ENCODE data around the gene IRF2. TPM values are rescaled to one million over a fixed set of nuclear protein-coding genes. Genes with fewer than 3 reads are reported as not detected.

IRF2 gene
- total RNA-seq, 1 experiment from 2014 or later: 35.9 TPM

DNA sequence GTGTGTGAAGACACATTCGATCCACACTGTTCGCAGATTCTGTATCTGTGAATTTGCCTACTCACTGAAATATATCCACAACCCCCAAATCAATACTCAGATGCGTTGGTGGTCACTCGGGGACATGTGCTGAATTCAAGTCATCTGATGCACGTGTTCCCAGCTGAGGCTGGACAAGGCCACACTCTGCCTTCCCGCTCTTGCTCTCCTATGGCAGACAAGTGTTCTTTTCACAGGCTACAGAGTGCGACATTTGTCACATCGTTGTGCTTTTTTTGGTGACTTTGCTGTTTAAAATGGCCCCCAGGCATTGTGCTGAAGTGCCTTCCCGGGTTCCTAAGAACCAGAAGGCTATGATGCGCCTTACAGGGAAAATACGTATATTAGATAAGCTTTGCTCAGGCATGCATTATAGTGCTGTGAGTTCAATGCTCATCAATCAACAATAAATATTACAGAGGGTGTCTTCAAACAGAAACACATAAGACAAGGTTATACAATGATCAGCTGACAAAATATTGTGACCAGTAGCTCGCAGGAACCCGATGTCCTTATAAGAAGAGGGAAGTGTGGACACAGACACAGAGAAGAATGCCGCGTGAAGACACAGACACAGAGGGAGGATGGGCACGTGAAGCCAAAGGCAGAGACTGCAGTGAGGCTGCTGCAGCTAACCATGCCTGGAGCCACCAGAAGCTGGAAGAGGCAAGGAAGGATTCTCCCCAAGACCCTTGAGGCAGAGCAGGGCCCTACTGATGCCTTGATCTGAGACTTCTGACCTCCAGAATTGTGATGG is 42.0 kb downstream of the IRF2 start:
- no peak for DNase-seq (ENCODE audit: low spot score)

DNA sequence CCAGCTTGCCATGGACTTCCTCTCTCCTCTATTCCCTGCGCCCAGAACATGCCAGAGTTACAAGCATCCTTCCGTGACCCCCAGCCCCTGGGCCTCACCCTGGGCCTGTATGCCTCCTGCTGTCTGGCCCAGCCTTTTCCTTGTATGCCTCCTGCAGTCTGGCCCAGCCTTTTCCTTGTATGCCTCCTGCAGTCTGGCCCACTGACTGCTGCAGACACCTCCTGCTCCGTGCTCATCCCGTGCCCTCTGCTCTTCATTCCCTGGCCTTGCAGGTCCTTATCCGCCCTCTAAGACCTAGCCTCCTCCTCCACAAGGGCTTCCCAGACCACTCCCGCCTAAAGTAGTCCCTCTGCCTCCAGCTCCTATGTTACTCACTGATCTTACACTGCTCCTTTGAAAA is 44.2 kb downstream of the IRF2 start:
- no peak for DNase-seq (ENCODE audit: low spot score)

DNA sequence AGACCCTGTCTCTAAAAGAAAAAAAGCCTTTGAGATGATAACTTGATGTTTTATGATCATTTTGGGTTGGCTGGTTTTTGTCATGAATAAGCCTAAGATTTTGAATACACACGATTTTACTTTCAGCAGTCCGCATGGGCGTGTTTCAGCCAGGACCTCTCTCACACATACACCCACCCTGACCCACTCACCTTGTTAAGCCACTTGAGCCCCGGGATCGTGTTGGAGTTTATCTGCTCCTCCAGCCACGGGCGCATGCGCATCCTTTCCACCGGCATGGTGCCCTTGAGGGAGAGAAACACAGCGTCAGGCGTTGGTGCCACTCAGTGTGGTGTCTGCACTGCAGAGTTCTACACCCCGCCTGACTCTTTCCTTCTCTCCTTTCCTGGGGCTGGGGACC is 45.6 kb downstream of the IRF2 start:
- no peak for DNase-seq (ENCODE audit: low spot score)

DNA sequence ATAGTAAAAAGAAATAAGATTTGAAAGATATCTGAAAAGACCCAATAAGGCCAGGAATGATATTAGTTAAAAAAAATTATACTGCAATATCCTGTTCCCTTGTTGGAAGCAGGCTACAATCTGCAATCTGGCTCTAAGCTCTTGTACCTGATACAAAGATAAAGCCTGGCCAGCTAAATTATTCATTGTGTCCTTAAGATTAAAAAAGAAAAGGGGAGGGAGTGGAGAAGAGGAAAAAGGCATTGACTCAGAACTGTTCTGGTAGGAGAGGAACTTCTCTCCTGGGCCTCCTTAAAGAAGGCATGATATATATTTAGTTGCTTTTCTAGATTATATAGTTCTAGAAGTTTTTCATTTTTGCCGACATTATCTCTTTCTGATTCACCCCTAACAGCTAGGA is 46.7 kb downstream of the IRF2 start:
- no peak for DNase-seq (ENCODE audit: low spot score)

DNA sequence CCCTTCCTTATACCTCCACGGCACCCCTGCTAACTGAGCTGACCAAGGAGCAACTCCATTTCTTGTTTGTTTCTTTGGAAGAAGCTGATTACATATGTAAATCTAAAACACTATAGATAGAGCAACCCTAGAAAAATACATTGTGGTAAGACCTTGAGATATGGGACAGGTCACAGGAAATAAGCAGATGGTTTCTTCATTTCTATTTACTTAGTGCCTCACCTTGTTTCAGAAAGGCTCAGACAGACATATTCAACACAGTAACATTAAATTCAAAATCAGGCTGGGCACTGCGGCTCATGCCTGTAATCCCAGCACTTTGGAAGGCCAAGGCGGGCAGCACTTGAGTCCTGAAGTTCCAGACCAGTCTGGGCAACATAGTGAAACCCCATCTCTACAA is 47.3 kb downstream of the IRF2 start:
- no peak for DNase-seq (ENCODE audit: low spot score)

DNA sequence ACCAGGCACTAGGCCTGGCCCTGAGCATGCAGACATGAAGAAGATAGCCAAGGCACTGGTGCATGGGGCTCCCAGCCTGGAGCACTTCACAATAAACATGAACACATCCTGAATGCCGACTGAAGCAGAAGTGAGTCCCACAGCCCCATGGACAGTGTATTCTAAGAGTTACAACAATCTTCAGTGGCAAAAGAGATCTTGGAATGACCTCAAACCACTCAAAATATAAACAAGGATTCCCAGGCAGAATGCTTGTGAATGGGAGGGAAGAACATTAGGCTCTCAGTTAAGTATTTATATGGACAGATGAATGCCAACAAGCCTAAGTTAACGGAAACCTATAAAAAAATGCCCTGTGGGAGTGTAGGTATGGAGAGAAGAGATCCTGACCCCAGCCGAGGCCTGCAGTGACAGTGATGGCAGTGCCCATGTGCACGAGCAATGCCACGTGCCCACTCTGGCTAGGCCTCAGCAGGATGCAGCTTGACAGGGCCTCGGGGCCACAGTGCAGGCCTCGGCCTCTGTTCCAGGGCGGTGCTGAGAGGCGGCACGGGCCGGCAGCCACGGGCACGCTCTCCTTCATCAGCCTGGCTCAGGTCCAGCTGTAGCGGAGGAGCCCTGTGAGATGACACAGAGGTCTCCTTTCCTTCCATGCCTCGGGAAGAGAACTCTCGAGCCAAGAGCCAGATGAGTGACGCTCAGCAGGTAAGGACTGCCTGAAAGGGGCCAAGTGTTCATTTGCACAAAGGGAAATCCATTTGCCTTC is 49.2 kb downstream of the IRF2 start:
- no peak for DNase-seq (ENCODE audit: low spot score)

DNA sequence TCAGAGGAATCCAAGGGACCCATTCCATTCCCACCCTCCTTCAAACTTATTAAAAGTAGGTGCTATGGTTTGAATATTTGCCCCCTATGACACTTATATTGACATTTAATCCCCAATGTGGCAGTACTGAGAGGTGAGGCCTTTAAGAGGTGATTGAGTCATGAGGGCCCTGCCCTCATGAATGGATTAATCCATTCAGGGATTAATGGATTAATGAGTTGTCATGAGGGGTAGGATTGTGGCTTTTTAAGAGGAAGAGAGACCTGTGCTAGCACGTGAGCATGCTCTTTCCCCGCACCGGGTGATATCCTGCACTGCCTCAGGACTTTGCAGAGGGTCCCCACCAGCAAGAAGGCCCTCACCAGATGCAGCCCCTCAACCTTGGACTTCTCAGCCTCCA is 50.1 kb downstream of the IRF2 start:
- no peak for DNase-seq (ENCODE audit: low spot score)

DNA sequence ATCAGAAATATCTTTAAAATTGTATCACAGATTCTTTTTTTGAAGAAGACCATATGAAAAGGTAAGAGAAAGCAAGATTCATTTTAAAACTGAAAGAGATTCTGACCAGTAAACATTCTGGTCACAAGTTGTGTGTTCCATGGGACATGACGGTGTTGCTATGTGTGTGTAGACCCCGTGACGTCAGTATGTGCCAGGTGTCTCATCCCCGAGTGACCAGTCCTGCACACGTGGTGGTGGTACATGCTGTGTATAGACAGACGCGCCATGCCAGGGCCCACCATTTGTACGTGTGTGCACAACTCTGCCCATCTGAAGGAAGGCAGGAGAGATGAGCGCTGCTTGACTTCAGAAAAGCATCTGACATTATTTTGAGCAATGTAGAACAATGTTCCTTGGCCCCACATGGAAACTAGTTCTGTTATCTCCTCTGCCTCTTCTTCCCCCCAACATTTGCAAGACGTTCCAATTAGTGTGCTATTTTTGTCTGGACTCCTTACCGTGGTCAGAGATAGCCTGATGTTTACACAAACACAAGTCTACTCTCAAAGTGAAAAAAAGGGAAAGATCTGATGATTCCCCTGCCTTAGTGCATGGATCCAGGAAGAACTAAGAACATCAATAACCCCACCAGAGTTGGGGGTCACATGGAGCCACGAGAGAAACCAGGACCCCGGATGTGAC is 51.2 kb downstream of the IRF2 start:
- DNase-seq (ENCODE audit: low spot score): no peak

DNA sequence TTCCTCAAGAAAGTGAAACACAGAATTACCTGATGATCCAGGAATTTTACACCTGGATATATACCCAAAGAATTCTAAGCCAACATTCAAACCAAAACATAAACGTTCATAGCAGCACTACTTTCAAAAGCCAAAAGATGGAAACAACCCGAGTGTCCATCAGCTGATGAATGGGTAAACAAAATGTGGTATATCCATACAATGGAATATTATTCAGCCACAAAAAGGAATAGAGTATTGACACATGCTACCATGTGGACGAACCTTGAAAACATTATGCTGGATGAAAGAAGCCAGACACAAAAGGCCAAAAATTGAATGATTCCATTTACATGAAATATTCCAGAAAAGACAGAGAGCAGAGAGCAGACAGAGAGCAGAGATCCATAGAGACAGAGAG is 52.0 kb downstream of the IRF2 start:
- no peak for DNase-seq (ENCODE audit: low spot score)

DNA sequence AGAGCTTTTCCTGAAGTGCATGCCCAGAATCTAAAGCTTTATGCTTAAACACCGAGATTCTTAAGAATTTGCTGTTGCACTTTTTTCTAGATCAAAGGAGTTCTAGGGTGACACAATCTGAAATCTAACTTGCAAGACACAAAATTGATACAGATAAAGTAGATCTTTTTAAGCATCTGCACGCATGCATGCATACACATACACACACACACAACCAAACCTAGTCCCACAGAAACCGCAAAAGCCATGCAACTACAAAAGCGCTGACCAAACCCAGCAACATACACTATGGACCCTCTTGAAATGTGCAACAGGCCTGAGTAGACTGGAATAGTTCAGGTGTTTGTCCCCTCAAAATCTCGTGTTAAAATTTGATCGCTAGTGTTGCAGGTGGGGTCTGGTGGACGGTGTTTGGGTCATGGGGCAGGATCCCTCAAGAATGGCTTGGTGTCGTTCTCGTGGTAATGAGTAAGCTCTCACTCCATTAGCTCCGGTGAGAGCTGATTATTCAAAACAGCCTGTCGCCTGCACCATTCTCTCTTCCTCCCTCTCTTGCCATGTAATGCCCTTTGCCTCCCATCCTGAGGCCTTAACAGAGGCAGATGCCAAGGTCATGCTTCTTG is 52.7 kb downstream of the IRF2 start:
- no peak for DNase-seq (ENCODE audit: low spot score)

DNA sequence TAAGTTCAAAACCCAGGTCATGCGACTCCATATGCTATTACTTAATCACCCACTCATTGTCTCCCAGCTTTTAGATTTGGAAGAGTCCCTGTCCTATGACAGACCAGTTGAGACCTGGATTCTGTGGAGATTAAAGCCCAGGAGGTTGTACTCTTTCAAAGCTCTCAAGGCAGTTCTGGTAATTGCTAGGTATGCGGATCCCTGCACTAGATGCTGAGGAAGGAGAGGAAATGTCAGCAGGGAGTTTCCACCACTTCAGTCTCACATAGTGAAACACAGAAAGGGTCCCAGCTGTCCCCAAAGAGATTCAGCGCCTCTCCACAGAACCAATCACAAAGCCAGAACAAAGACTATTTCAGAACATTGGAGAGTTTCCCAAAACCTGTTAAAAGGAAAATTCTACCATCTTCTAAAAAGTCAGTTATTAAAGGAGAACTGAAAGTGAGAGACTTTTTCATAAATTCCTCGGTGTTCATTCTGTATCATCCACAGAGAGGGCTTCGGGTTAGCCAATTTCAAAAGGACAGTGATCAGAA is 53.4 kb downstream of the IRF2 start:
- no peak for DNase-seq (ENCODE audit: low spot score)

DNA sequence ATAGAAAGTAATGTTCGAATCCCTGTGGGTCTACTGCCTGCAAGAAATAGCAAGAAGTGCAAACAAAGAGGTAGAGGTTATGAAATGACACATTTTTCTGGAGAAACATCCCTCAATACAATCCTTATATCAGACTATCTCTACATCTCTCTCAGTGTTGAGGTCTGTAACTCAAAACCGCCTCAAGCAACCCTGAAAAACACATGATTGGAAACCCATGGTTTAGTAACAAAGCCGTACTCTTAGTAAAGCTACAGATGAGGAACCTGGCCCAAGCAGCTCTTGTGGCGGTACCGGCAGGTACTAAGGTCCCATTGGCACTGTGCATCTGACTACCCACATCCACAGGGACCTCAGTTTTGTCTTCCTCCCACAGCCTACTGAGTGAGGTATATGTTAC is 53.9 kb downstream of the IRF2 start:
- DNase-seq (ENCODE audit: low spot score): no peak

DNA sequence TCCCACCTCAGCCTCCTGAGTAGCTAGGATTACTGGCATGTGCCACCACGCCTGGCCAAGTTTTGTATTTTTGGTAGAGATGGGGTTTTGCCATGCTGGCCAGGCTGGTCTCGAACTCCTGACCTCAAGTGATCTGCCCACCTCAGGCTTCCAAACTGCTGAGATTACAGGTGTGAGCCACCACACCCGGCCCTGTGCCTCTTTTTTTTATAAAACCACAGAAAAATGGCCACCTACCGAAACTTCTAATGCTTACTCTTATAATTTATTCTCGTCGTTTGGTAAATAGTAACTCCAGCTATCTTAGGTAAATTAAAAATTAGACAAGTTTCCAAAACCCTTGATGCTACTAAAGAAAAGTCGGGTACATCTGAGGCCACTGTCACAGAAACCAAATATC is 54.4 kb downstream of the IRF2 start:
- DNase-seq (ENCODE audit: low spot score): no peak

DNA sequence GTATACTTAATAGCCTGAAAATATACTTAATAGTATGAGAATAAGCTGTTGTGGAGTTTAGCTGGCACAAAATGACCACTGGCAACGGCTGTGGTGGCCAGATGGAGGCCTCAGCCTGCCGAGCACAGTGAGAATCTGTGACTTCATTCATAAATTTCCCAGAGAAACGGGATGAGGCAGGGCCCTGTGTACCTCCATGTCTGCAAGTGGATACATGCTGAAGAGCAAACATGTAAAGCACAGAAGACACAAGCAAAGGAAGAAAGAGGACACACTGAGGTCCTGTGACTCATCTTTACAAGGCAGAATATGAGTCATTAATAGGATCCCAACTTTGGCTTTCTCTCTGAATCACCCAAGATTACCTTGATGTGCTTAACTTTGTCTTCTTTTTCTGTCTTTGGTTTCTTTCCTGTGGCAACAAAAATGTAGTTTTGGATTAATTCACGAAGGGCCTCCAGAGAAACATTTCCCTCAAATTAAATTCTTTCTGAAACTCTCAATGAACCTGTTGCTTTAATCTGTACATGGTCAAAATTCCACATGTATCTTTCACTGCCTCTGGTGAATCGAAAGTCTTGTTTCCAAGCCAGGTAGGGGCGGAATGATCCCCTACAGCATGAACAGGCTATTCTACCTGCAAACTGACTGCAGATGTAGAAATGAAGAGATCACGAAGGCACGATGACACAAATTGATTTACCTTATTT is 56.4 kb downstream of the IRF2 start:
- peak; percentile 41 for DNase-seq (ENCODE audit: low spot score)

DNA sequence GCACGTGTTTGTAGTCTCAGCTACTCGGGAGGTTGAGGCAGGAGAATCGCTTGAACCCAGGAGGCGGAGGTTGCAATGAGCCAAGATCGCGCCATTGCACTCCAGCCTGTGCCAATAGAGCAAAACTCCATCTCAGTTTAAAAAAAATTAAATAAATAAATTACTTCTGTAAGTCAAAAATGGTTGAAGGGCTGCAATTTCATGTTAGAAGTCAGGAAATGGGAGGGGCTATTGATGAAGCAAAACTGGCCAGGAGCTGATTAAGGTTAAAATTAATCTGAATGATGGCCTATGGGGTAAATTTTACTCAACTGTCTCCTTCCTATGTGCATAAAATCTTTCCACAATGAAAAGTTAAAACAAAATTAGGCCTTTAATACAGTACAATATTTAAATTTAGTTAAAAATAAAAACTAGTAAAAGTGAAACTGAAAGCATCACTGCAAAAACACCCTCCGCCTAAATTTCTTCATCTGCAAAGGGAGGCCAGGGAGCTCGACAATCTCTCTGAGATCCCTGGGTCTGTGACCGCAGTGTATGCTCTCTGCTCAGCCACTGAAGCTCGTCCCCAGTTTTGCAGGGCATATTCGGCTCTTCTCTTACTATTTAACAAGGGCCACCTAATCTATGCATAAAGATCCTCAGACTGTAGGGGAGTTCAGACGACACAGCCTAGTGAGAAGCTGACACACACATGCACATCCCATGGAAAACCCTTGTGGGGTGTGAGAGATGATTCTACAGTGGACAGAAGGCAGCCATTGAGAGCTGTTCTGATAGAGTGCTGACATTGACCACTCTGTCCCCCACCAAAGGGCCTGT is 57.2 kb downstream of the IRF2 start:
- no peak for DNase-seq (ENCODE audit: low spot score)

DNA sequence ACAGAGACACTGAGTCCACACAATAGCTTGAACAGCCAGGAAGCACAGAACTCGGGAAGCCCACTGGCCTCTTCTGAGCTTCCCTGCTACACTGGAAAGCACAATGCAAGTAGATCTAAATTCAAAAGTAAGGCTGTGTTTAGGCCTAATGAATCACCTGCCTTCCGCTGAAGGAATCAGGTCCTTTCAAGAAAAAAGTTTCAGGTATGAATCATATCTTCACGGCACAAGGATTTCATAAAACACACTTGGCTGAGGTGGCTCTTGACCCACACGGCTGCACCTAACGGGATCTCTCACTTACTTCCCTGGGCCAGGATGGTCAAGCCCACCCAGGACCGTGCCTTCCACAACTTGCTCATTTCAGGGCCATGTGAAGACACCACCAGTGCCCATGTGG is 59.3 kb downstream of the IRF2 start:
- no peak for DNase-seq (ENCODE audit: low spot score)

DNA sequence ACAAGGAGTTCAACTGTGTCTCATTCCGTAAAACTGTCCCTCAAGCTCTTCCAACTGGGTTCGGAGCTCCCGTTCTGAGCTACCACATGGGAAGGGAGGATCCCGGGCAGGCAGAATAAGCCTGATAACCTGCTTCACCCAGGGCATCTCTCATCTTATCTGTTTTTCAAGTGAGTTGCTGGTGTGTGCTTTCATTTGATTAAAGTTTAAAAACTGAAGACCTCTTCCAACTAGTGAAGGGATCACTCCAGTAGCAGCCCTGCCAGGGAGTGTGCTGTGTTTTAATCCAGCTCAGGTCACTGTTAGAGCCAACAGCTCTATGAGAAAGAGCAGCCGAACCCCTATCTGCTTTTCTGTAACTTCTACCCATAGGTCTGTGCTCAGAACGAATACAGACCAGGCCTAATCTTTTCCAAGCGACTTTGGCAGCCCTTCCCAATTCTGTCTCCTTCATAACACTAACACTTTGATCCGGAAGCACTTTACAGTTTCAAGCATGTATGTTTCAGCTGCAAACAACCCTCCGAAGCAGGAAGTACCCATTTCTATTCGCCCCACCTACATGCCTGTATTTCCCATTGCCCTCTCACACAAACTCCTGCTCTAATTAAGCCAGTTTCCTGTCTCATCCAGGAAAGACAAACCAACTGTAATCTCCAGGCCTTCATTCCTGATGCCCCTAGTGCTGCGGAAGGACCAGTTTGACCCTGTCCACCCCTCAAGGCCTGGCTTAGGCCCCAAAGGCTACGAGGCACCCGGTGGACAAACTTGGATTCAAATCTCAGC is 60.9 kb downstream of the IRF2 start:
- DNase-seq (ENCODE audit: low spot score): no peak

DNA sequence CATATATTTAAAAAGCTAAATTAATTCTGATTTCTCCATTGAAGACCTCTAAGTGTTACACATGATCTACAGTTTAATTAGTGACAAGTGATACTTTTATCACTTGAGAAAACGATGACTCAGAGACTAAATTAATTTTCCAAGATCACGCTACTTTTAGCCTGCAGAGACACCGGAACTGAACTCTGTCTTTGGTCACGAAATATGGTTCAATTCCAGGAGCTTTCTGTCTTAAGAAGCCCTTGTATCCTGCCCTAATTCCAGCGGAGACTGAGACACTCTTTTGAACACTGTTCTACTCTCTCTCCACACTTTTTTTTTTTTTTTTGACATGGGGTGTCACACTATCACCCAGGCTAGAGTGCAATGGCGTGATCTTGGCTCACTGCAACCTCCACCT is 63.6 kb downstream of the IRF2 start:
- no peak for DNase-seq (ENCODE audit: low spot score)

DNA sequence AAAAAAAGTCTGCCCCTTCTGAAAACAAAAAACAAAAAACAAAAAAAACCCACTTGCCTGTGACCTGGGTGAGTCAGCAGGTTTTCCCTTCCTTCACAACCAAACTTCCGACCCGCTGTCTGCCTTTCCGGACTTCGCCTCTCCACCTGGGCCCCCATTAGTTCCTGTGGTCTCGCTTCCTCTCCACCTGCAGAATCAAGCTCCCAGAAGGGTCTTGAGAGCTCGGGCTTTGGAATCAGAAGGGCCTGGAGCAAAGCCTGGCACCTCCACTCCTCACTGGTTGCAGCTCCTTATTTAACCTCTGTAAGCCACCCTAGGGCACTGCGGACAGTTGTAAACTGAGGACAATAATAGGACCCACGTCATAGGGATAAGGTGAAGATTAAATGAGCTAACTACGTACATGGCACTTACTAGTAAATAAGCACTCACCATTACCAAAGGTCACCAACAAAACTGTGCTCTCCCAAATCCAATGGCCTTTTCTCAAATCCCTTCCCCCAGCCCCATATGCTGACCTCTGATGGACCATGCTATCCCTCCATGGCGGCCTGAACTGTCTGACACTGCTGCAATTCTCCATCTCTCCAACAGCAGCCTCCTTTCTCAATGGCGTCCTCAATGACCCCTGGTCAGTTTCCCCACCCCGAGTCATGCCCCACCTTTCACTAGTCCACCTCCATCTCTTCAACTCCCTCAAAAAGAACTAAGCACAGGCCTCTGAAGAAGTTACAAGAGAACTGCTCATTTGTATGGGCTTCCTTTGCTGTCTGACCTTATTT is 64.2 kb downstream of the IRF2 start:
- DNase-seq (ENCODE audit: low spot score): no peak

Data from H4 (cell line).